Astrocyte of the spinal cord (primary cell): ENCODE measurements around the gene ABLIM1.

ENCODE experiments used
- DNase-seq: peaks from one replicate; pipeline ENCODE4 v3.0.0; 2011; ENCODE audit warnings: low read depth, low spot score
- H3K4me3 ChIP-seq: 2 replicates; pipeline ENCODE4 v1.5.1; 2011; ENCODE audit warnings: low read depth, mild to moderate bottlenecking, low read length, moderate library complexity
- in situ Hi-C: cut with HindIII; loops from 2 replicates; pipeline ENCODE4 v1.10.0; 2017; ENCODE audit warnings: low sequenced_read_pairs
- TF ChIP-seq, protein P1 (sequence below): IDR thresholded peaks from 2 replicates; pipeline ENCODE4 v1.5.1; 2012; ENCODE audit warnings: low read depth, mild to moderate bottlenecking, low read length, inconsistent platforms

Gene ABLIM1

DNA sequence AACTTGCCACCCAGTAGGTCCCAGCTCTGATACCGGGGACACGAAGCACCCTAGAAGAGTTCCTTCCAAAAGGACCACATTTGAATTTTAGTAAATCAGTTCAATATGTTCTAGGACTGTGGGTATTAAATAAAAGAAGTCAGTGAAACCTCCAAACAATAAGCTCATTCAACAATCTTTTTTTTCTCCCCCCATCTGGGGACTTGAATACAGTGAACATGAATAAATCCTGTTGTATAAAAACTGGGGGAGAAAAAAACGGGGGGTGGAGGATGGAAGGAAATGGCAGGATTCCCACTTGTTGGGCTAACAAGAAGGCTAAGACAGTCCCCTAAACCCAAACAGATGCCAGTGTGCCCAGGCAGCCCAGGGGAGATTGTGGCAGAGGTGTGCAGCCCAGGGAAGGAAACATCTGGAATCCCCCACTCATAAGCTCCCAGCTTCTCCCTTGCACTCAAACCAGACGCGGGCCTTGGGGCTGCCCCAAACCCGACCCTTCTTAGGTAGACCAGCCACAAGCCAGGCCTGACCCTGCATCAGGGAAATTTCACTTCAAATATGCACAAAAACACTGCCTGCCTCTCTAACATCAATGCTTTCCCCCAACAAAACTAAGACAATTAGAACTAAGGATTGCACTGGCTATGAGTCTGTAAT is 262.6 kb downstream of the ABLIM1 start:
- TF ChIP-seq, protein P1, sequence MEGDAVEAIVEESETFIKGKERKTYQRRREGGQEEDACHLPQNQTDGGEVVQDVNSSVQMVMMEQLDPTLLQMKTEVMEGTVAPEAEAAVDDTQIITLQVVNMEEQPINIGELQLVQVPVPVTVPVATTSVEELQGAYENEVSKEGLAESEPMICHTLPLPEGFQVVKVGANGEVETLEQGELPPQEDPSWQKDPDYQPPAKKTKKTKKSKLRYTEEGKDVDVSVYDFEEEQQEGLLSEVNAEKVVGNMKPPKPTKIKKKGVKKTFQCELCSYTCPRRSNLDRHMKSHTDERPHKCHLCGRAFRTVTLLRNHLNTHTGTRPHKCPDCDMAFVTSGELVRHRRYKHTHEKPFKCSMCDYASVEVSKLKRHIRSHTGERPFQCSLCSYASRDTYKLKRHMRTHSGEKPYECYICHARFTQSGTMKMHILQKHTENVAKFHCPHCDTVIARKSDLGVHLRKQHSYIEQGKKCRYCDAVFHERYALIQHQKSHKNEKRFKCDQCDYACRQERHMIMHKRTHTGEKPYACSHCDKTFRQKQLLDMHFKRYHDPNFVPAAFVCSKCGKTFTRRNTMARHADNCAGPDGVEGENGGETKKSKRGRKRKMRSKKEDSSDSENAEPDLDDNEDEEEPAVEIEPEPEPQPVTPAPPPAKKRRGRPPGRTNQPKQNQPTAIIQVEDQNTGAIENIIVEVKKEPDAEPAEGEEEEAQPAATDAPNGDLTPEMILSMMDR, result no peak
- no peak for DNase-seq
- no peak overlapping the region for H3K4me3 ChIP-seq
- in situ Hi-C loops, result no loop called here

DNA sequence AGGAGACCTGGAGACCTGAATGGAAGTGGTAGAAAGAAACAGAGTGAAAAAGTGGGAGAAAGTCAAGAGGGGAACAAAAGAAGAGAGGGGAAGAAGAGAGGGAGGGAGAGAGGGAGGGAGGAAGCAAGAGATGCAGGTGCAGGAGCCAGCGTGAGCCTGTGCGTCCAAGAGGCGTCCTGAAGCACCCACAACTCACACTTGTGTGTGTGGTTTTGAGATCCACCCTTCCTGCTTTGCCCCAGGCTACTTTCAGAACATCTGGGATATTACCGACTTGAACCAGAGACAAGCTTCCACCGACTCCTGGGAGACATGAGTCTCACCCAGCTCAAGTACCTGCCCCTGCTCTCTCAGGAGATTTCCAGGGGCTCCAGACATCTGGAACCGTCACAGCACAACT is 263.5 kb downstream of the ABLIM1 start:
- DNase-seq, result no peak
- in situ Hi-C loops, result no loop called here
- no peak overlapping the region for H3K4me3 ChIP-seq
- TF ChIP-seq, protein P1, result no peak

DNA sequence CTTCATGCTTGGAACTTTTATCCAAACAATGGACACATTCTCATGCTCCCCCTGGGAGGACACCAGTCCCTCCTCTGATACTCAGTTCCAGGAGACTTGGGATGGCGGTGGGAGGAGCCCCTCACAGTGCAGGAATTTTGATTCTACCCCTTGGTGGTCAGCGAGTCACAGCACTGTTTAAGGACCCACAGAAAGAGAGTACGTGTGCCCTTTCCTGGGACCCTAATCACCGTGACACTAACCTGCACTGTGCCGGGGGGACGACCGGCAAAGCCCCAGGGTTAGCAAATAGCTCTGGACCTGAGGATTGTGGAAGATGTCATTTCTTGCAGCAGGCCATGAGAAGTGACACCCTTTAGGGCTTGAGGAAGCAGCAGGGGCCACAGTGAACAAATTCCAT is 264.2 kb downstream of the ABLIM1 start:
- TF ChIP-seq, protein P1, result no peak
- no peak overlapping the region for H3K4me3 ChIP-seq
- in situ Hi-C loops, result no loop called here
- DNase-seq, result no peak

DNA sequence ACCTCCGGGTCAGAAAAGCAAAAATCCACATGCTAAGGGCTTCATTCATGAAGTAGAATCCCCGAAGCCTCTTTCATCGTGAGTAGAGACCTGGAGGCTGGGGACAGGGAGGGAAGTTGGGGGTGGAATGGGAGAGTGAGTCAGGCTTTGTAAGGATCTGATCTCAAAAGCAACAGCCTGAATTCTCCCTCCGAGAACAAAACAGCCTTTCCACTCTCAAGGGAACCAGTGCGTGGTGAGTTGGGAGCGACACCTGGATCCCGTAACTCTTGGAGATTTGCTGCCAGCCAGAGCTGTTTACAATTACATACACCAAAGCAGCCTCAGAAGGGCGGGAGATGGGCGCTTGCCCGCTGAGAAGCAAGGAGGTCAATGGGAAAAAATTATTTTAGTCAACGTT is 264.6 kb downstream of the ABLIM1 start:
- in situ Hi-C loops, result no loop called here
- DNase-seq, result peak; percentile 57
- no peak overlapping the region for H3K4me3 ChIP-seq
- TF ChIP-seq, protein P1, result no peak

DNA sequence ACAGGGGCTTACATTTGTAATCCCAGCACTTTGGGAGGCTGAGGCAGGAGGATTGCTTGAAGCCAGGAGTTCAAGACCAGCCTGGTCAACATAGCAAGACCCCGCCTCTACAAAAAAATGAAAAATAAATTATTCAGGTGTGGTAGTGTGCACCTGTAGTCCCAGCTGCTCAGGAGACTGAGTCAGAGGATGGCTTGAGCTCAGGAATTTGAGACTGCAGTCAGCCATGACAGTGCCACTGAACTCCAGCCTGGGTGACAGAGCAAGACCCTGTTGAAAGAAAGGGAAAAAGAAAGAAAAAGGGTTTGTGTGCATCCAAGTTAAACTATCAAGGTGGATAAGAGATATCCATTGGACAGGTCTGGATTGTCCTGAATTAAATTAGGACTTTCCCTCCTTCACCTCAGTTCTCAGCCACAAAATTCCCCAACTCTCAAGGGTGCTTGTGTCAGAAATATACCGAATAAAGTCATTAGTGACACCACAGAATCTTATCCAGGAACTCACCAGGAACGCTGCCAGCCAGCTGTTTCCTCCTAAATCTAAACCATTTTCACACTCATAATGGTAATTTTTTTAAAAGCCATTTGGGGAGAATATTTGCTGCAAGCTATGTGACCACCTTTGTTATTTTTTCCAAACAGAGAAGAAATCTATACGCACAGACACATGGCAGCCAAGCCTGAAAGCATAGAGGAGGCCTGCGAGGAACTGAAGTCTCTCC is 265.8 kb downstream of the ABLIM1 start:
- in situ Hi-C loops, result no loop called here

DNA sequence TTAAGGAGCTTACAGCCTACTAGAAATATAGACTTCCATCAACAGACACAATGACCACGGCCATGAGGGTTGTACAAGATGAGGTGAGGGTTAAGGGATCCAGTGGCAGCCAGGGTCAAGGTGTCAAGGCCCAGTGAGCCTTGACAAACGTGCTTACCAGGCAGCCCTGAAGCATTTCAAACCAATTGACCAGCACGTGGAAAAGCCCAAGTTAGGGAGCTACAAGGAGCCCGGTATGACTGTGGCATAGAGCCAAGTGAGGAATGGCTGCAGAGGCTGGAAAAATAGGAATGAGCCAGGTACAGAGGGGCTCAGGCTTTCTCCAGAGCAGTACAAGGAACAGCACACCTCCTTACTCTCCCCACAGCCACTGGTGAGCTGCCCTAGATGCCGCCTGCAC is 266.5 kb downstream of the ABLIM1 start:
- TF ChIP-seq, protein P1, result no peak
- DNase-seq, result no peak
- H3K4me3 ChIP-seq, result no peak overlapping the region
- in situ Hi-C loops, result no loop called here

More for the DNA sequence above, 265.8 kb downstream of the ABLIM1 start:
- DNase-seq, result no peak
- TF ChIP-seq, protein P1, result no peak
- H3K4me3 ChIP-seq, result no peak overlapping the region
